Measurements from ENCODE around the gene SMARCD1.

The SMARCD1 gene

DNA sequence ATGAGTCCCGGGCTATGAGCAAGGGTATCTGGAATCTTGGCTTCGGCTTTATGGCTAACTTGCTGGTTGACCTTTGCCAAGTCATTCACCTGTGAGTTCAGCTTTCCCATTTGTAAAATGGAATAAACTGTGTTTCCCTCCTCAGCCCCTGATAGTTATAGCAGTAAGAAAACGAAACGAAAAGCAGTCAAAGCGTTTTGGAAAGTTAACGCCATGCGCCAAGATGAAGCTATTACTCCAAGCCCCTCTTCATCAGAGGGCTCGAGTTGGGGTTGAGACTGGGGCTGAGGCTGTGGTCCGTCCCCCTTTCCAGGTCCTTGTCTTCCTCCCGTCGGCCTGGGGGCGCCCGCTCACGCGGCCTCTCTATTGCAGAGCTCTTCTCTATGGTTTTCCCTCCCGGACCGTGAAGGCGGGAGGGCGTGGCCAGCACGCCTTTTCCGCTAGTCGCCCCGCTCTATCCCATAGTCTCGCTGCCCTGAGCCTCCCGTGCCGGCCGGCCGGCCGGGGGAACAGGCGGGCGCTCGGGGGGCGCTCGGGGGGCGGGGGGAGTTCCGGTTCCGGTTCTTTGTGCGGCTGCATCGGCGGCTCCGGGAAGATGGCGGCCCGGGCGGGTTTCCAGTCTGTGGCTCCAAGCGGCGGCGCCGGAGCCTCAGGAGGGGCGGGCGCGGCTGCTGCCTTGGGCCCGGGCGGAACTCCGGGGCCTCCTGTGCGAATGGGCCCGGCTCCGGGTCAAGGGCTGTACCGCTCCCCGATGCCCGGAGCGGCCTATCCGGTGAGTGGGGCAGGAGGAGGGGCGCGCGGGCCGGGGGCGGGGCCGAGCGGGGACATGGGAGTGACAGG lies at the start of gene SMARCD1:
TSS of gene SMARCD1 (plus strand) at position 568 of the 840 bp plus-strand sequence. CDS start at position 596, 28 bp downstream.
- peaks cover 5% of the 10 kb centered on the region for H4K20me1 ChIP-seq (ENCODE audit: insufficient read depth, low read length)
- no peak for TF ChIP-seq EZH2phosphoT487 (IDR thresholded peaks at IDR 0.05; ENCODE audit: low read depth)
- TF ChIP-seq, protein P1, sequence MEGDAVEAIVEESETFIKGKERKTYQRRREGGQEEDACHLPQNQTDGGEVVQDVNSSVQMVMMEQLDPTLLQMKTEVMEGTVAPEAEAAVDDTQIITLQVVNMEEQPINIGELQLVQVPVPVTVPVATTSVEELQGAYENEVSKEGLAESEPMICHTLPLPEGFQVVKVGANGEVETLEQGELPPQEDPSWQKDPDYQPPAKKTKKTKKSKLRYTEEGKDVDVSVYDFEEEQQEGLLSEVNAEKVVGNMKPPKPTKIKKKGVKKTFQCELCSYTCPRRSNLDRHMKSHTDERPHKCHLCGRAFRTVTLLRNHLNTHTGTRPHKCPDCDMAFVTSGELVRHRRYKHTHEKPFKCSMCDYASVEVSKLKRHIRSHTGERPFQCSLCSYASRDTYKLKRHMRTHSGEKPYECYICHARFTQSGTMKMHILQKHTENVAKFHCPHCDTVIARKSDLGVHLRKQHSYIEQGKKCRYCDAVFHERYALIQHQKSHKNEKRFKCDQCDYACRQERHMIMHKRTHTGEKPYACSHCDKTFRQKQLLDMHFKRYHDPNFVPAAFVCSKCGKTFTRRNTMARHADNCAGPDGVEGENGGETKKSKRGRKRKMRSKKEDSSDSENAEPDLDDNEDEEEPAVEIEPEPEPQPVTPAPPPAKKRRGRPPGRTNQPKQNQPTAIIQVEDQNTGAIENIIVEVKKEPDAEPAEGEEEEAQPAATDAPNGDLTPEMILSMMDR (IDR thresholded peaks at IDR 0.05; ENCODE audit: low read depth, low read length): peak; percentile 79
- peaks cover 25% of the 10 kb centered on the region for H3K36me3 ChIP-seq (replicated peaks; ENCODE audit: low read depth, low read length)
- H3K27ac ChIP-seq (ENCODE audit: low read length): peak within 1 kb of the TSS; percentile 76
- peak within 1 kb of the TSS; percentile 78 for H3K9ac ChIP-seq (ENCODE audit: low read length)
- H3K4me3 ChIP-seq (ENCODE audit: low read length): peak within 1 kb of the TSS; percentile 80
- H3K9me3 ChIP-seq (ENCODE audit: insufficient read depth, low read length): no peaks in the 10 kb centered on the region
- peak within 1 kb of the TSS; percentile 81 for H3K4me2 ChIP-seq (ENCODE audit: low read length)
- peaks cover 6% of the 10 kb centered on the region; the same call in 1 of the 2 replicates for H3K4me1 ChIP-seq (ENCODE audit: low read length)
- H2AFZ ChIP-seq (ENCODE audit: low read depth, low read length): peak within 1 kb of the TSS; percentile 79; the same call in 1 of the 2 replicates
- no peaks in the 10 kb centered on the region for H3K27me3 ChIP-seq (ENCODE audit: low read depth, low read length)
- H3K79me2 ChIP-seq (ENCODE audit: low read length): peaks cover 20% of the 10 kb centered on the region

DNA sequence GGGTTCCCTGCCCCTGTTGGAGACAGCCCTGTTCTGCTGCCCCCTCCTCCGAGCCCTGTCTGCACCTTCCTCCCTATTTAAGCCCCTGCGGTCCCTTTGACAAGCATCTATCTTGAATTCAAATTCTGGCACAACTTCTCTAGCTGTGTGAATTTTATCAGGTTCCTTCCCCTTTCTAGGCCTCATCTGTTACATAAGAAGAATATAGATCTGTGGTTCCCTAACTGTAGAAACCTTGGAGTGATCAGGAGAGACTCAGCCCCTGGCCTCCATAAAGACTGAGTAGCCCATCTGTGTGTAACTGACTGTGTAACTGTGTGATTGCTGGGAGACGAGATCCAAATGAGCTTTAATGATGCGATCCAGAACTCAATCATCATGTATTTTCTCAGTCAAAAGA lies 46.8 kb upstream of the SMARCD1 start:
- Histone ChIP-seq H4K20me1 (ENCODE audit: insufficient read depth, low read length) (no peaks in the 10 kb centered on the region), H3K4me3 (ENCODE audit: low read length) (no peak overlapping the region), H3K9me3 (ENCODE audit: insufficient read depth, low read length) (no peaks in the 10 kb centered on the region), H3K4me1 (ENCODE audit: low read length) (no peaks in the 10 kb centered on the region), H3K27me3 (ENCODE audit: low read depth, low read length) (no peaks in the 10 kb centered on the region), H3K79me2 (ENCODE audit: low read length) (no peaks in the 10 kb centered on the region), H2AFZ (ENCODE audit: low read depth, low read length) (no peak overlapping the region), H3K36me3 (replicated peaks; ENCODE audit: low read depth, low read length) (no peaks in the 10 kb centered on the region), H3K4me2 (ENCODE audit: low read length) (no peak overlapping the region), H3K9ac (ENCODE audit: low read length) (no peak overlapping the region), H3K27ac (ENCODE audit: low read length) (no peak overlapping the region)
- TF ChIP-seq, protein P1 (IDR thresholded peaks at IDR 0.05; ENCODE audit: low read depth, low read length): no peak
- no peak for TF ChIP-seq EZH2phosphoT487 (IDR thresholded peaks at IDR 0.05; ENCODE audit: low read depth)

DNA sequence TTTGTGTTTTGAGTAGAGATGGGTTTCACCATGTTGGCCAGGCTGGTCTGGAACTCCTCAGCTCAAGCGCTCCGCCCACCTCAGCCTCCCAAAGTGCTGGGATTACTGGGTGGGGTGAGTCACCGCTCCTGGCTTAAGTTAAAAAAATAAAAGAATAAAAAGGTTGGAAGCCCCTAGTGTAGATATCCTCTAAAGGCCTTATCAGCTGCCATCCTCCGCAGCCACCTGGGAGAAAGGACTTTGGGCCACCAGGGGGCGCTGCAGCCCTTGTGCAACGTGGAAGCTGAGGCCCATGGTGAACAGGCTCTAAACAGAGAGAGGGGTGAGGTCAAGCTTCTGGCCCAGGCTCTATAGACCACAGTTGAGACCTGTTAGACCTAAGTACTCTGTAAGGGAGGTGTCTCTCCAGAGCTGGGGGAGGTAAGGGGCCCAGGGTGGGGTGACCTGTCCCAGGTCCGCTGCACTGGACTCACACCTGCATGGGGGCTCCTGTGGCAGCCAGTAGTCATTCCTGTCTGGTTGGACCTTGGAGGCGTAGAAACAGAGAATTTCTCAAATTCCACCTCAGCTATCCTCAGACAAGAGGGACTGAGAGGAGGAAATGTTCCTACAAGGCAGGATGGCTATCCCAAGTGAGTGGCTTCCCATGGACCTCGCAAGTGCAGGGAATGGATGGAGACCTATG lies 45.8 kb upstream of the SMARCD1 start:
- no peaks in the 10 kb centered on the region for H3K79me2 ChIP-seq (ENCODE audit: low read length)
- H3K36me3 ChIP-seq (replicated peaks; ENCODE audit: low read depth, low read length): no peaks in the 10 kb centered on the region
- no peak overlapping the region for H3K4me2 ChIP-seq (ENCODE audit: low read length)
- no peaks in the 10 kb centered on the region for H3K4me1 ChIP-seq (ENCODE audit: low read length)
- H3K9ac ChIP-seq (ENCODE audit: low read length): no peak overlapping the region
- no peak overlapping the region for H3K4me3 ChIP-seq (ENCODE audit: low read length)
- H3K9me3 ChIP-seq (ENCODE audit: insufficient read depth, low read length): no peaks in the 10 kb centered on the region
- TF ChIP-seq, protein P1 (IDR thresholded peaks at IDR 0.05; ENCODE audit: low read depth, low read length): peak; percentile 92
- TF ChIP-seq EZH2phosphoT487 (IDR thresholded peaks at IDR 0.05; ENCODE audit: low read depth): no peak
- H3K27me3 ChIP-seq (ENCODE audit: low read depth, low read length): no peaks in the 10 kb centered on the region
- peak overlapping the region; percentile 77 for H2AFZ ChIP-seq (ENCODE audit: low read depth, low read length)
- no peaks in the 10 kb centered on the region for H4K20me1 ChIP-seq (ENCODE audit: insufficient read depth, low read length)
- no peak overlapping the region for H3K27ac ChIP-seq (ENCODE audit: low read length)

DNA sequence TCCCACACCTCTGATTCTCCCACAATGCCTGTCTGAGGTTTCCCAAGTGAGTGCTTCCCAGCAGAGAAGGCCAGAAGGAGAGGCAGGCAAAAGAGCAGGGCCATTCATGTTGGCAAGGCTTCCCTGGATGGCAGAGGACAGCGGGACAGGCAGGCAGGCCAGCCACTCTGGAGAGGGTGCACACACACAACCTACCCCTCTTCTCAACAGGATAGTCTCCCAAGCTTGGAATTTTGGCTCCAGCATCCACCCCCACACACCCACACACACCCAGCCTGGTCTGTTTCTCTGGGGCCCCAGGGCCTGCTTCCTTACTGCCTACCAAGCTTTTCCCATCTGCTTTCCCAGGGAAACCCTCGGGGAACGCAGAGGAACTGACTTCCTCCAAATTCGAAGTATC lies 44.5 kb upstream of the SMARCD1 start:
- Histone ChIP-seq H4K20me1 (ENCODE audit: insufficient read depth, low read length) (no peaks in the 10 kb centered on the region), H3K4me1 (ENCODE audit: low read length) (no peaks in the 10 kb centered on the region), H3K36me3 (replicated peaks; ENCODE audit: low read depth, low read length) (no peaks in the 10 kb centered on the region), H3K4me3 (ENCODE audit: low read length) (no peak overlapping the region), H3K4me2 (ENCODE audit: low read length) (no peak overlapping the region), H2AFZ (ENCODE audit: low read depth, low read length) (no peak overlapping the region), H3K79me2 (ENCODE audit: low read length) (no peaks in the 10 kb centered on the region), H3K27ac (ENCODE audit: low read length) (no peak overlapping the region), H3K9me3 (ENCODE audit: insufficient read depth, low read length) (no peaks in the 10 kb centered on the region), H3K9ac (ENCODE audit: low read length) (no peak overlapping the region), H3K27me3 (ENCODE audit: low read depth, low read length) (no peaks in the 10 kb centered on the region)
- TF ChIP-seq EZH2phosphoT487 (IDR thresholded peaks at IDR 0.05; ENCODE audit: low read depth): no peak
- TF ChIP-seq, protein P1 (IDR thresholded peaks at IDR 0.05; ENCODE audit: low read depth, low read length): no peak

All from OCI-LY3 (cell line).